ENCODE results near the gene MYO5B. TPM values are rescaled to one million over a fixed set of nuclear protein-coding genes. Genes with fewer than 3 reads are reported as not detected.

The MYO5B gene
- total and polyA plus RNA-seq, 10 of the 15 experiments (the other 5 are each of a cell fraction or from before 2014, with no cell fraction given) = 2.5 to 4.5 (median 3.3) TPM

GRCh38 chr18:50144540-50144939 lies 50.4 kb downstream of the MYO5B start (continued):
- TF ChIP-seq SKIL (IDR thresholded peaks at IDR 0.05; ENCODE audit: low read depth, poor library complexity, severe bottlenecking) = no peak

GRCh38 chr18:50143886-50144285 lies 51.1 kb downstream of the MYO5B start:
- Histone ChIP-seq H3K4me3 (no peak overlapping the region), H3K4me2 (ENCODE audit: control insufficient read depth, insufficient read depth) (no peak overlapping the region), H3K79me2 (ENCODE audit: control insufficient read depth, insufficient read depth, low read length) (no peaks in the 10 kb centered on the region), H4K20me1 (ENCODE audit: control insufficient read depth, insufficient read depth) (no peaks in the 10 kb centered on the region), H3K4me1 (ENCODE audit: control insufficient read depth, insufficient read depth, low read length) (no peaks in the 10 kb centered on the region), H3K9ac (ENCODE audit: control insufficient read depth, insufficient read depth, low read length) (no peak overlapping the region), H3K36me3 (ENCODE audit: control insufficient read depth in 2 of 2, insufficient read depth in 2 of 2, low read length in 1 of 2) (no peaks in the 10 kb centered on the region), H2AFZ (ENCODE audit: control insufficient read depth, low read depth, low read length) (no peak overlapping the region), H3K9me3 (replicated peaks; ENCODE audit: control insufficient read depth, insufficient read depth, low read length) (no peaks in the 10 kb centered on the region), H3K27me3 (replicated peaks in 1 of 2; ENCODE audit: control insufficient read depth in 2 of 2, insufficient read depth in 2 of 2, low read length in 1 of 2) (no peaks in the 10 kb centered on the region), H3K27ac (ENCODE audit: control insufficient read depth, insufficient read depth) (no peak overlapping the region)
- no peak for FAIRE-seq
- ChIA-PET CTCF (interaction anchor here (1.2 kb wide), 1 partner anchor 48 kb away, joined by 3 read pairs; no protein-coding TSS in a partner anchor), POLR2A (no interaction called here), SMC1A (ENCODE audit: uncharacterized antibody, unreplicated experiment) (interaction anchor here (1.2 to 5.6 kb wide), 3 partner anchors 13 to 214 kb away, joined by 3 to 45 read pairs (median 3); no protein-coding TSS in a partner anchor), RAD21 (ENCODE audit: unreplicated experiment) (no interaction called here)
- no peak for ATAC-seq
- intact Hi-C loops (cut with micrococcal nuclease; ENCODE audit: unreplicated experiment) (no loop called here), in situ Hi-C loops (cut with MboI) (no loop called here)
- no peak for TF ChIP-seq RCOR1 (conservative IDR thresholded peaks at IDR 0.05; ENCODE audit: low read depth, low read length)
- no peak for TF ChIP-seq NR2C2 (IDR thresholded peaks at IDR 0.05; ENCODE audit: borderline replicate concordance, control insufficient read depth, insufficient read length, low read depth)
- TF ChIP-seq NR2C1 (IDR thresholded peaks at IDR 0.05) = no peak
- no peak for TF ChIP-seq STAT1 (conservative IDR thresholded peaks at IDR 0.05)
- TF ChIP-seq POLR2A (IDR thresholded peaks at IDR 0.05; ENCODE audit: low read depth, low read length) = no peak
- TF ChIP-seq JUND (IDR thresholded peaks at IDR 0.05; ENCODE audit: low read depth, low read length) = no peak
- TF ChIP-seq ZNF384 (IDR thresholded peaks at IDR 0.05; ENCODE audit: borderline replicate concordance, low read depth, low read length) = no peak
- no peak for TF ChIP-seq E2F4 (IDR thresholded peaks at IDR 0.05; ENCODE audit: low read depth, low read length)
- TF ChIP-seq RAD21 (IDR thresholded peaks at IDR 0.05; ENCODE audit: insufficient read depth, low read depth, low read length) = no peak
- TF ChIP-seq ZNF592 (IDR thresholded peaks at IDR 0.05) = no peak
- TF ChIP-seq BRCA1 (IDR thresholded peaks at IDR 0.05; ENCODE audit: low read depth, low read length) = no peak
- TF ChIP-seq TAF1 (IDR thresholded peaks at IDR 0.05; ENCODE audit: borderline replicate concordance, low read depth, low read length) = no peak
- TF ChIP-seq MYB (IDR thresholded peaks at IDR 0.05; ENCODE audit: borderline replicate concordance, low read depth, low read length) = no peak
- TF ChIP-seq NFXL1 (IDR thresholded peaks at IDR 0.05; ENCODE audit: borderline replicate concordance) = no peak
- DNase-seq (ENCODE audit: low read depth, low spot score) = no peak
- WGBS (ENCODE audit: insufficient coverage, insufficient replicate concordance, low lambda C conversion rate, missing lambda C conversion rate) = 55% methylated on average over 2 of the region's 2 CpGs
- no TSS peak for BruUV-seq (replicated peaks)
